Activated CD4-positive, alpha-beta T cell treated with anti-CD3 and anti-CD28 coated beads for 36 hours (primary cell): ENCODE data around the gene NMB. TPM values are rescaled to one million over a fixed set of nuclear protein-coding genes. Genes with fewer than 3 reads are reported as not detected.
A peak's percentile ranks its signal among the peaks of the same experiment; 100 is the strongest.

ENCODE experiments used
- ATAC-seq: fragments of 200-7000 bp; cut with Tn5 transposase; one replicate; pipeline ENCODE4 v1.10.0; 2021; ENCODE audit warnings: mild to moderate bottlenecking, moderate library complexity
- CTCF ChIA-PET: fragments of 350-600 bp; sonication (Branson Sonifier 250); formaldehyde crosslinking; loops from one replicate; lab custom pipeline; 2021; ENCODE audit warnings: antibody characterized with exemption; lab: Charles Lee
- POLR2A ChIA-PET: fragments of 350-600 bp; sonication (Branson Sonifier 250); formaldehyde crosslinking; loops from one replicate; lab custom pipeline; 2021; ENCODE audit warnings: antibody characterized with exemption, inconsistent platforms; lab: Charles Lee
- DNase-seq: peaks from one replicate; pipeline ENCODE4 v3.0.0-alpha.2; 2020
- H3K27ac Mint-ChIP-seq: one replicate; pipeline ENCODE4 v1.8.0; 2021; ENCODE audit warnings: mixed read lengths
- H3K27me3 Mint-ChIP-seq: one replicate; pipeline ENCODE4 v1.8.0; 2021; ENCODE audit warnings: mixed read lengths
- H3K36me3 Mint-ChIP-seq: one replicate; pipeline ENCODE4 v1.8.0; 2021; ENCODE audit warnings: low read depth, mixed read lengths
- H3K4me1 Mint-ChIP-seq: one replicate; pipeline ENCODE4 v1.8.0; 2021; ENCODE audit warnings: mixed read lengths
- H3K4me3 Mint-ChIP-seq: one replicate; pipeline ENCODE4 v1.8.0; 2021; ENCODE audit warnings: mild to moderate bottlenecking, moderate library complexity, mixed read lengths
- H3K9me3 Mint-ChIP-seq: one replicate; pipeline ENCODE4 v1.8.0; 2021; ENCODE audit warnings: low read depth, mixed read lengths
- intact Hi-C, 2 experiments: fragments of 100-400 bp; cut with DNase I in 1 of 2; cut with micrococcal nuclease in 1 of 2; formaldehyde crosslinking; loops; one replicate each; pipeline versions ENCODE4 v1.14.2 to v1.15.1; 2022 to 2024; cut with DNase I, micrococcal nuclease
- total RNA-seq, 2 experiments: library from RNA; stranded (reverse); gene quantifications; one replicate each; pipeline ENCODE4 v1.2.3, GENCODE V29; 2021

NMB gene
- total RNA-seq, 2 experiments from 2014 or later = 2.7 to 4.0 TPM

- Mint-ChIP-seq H3K4me3 (no peak overlapping the region), H3K36me3 (peaks cover 53% of the 10 kb centered on the region), H3K27me3 (no peaks in the 10 kb centered on the region), H3K9me3 (no peaks in the 10 kb centered on the region), H3K27ac (no peak overlapping the region), H3K4me1 (peaks cover 28% of the 10 kb centered on the region)
- ChIA-PET POLR2A (interaction anchor here (0.5 kb wide), 1 partner anchor 10 kb away, joined by 3 read pairs; no protein-coding TSS in a partner anchor), CTCF (interaction anchor here (0.6 kb wide), 1 partner anchor 123 kb away, joined by 3 read pairs; no protein-coding TSS in a partner anchor)
- ATAC-seq (peak; percentile 30), DNase-seq (no peak)
- intact Hi-C loops = no loop called here
Measured at GRCh38 chr15:84684092-84684491, 26.1 kb upstream of the NMB start.

GRCh38 chr15:84681831-84682230 lies 23.8 kb upstream of the NMB start:
- intact Hi-C loops = loop anchor here in 1 of 2 experiments (1.0 kb wide), 1 partner anchor 13 kb away; no protein-coding TSS in a partner anchor
- no peaks in the 10 kb centered on the region for H3K27me3 Mint-ChIP-seq
- H3K36me3 Mint-ChIP-seq = peaks cover 51% of the 10 kb centered on the region
- peak overlapping the region; percentile 77 for H3K27ac Mint-ChIP-seq
- peak; percentile 91 for ATAC-seq
- no peaks in the 10 kb centered on the region for H3K9me3 Mint-ChIP-seq
- no peak overlapping the region for H3K4me3 Mint-ChIP-seq
- DNase-seq = peak; percentile 78
- POLR2A ChIA-PET = no interaction called here
- peaks cover 27% of the 10 kb centered on the region for H3K4me1 Mint-ChIP-seq
- CTCF ChIA-PET = interaction anchor here (0.5 to 1.5 kb wide), 5 partner anchors 19 to 91 kb away, joined by 3 to 5 read pairs (median 3); no protein-coding TSS in a partner anchor

GRCh38 chr15:84671211-84671610 lies 13.2 kb upstream of the NMB start:
- peak overlapping the region; percentile 59 for H3K27ac Mint-ChIP-seq
- no peak for DNase-seq
- no peaks in the 10 kb centered on the region for H3K27me3 Mint-ChIP-seq
- ChIA-PET CTCF (interaction anchor here (0.6 to 1.6 kb wide), 3 partner anchors 27 to 87 kb away, joined by 3 to 4 read pairs (median 3); no protein-coding TSS in a partner anchor), POLR2A (no interaction called here)
- peaks cover 50% of the 10 kb centered on the region for H3K4me1 Mint-ChIP-seq
- no peak for ATAC-seq
- intact Hi-C loops = no loop called here
- H3K4me3 Mint-ChIP-seq = no peak overlapping the region
- no peaks in the 10 kb centered on the region for H3K9me3 Mint-ChIP-seq
- H3K36me3 Mint-ChIP-seq = peaks cover 48% of the 10 kb centered on the region

GRCh38 chr15:84669726-84670125 lies 11.7 kb upstream of the NMB start:
- H3K27me3 Mint-ChIP-seq = no peaks in the 10 kb centered on the region
- no peaks in the 10 kb centered on the region for H3K9me3 Mint-ChIP-seq
- ATAC-seq = peak; percentile 27
- H3K4me1 Mint-ChIP-seq = peaks cover 56% of the 10 kb centered on the region
- H3K27ac Mint-ChIP-seq = peak overlapping the region; percentile 64
- no peak overlapping the region for H3K4me3 Mint-ChIP-seq
- CTCF ChIA-PET = interaction anchor here (0.6 to 1.0 kb wide), 6 partner anchors 7 to 259 kb away, joined by 3 to 5 read pairs (median 3); no protein-coding TSS in a partner anchor
- intact Hi-C loops = loop anchor here (1.0 to 5.0 kb wide), 7 partner anchors 13 to 93 kb away; partner anchors contain the start of genes SEC11A (in 1 of the 2) and WDR73 (in 1 of the 2)
- DNase-seq = peak; percentile 77
- POLR2A ChIA-PET = interaction anchor here (0.6 kb wide), 1 partner anchor 32 kb away, joined by 6 read pairs; no protein-coding TSS in a partner anchor
- peaks cover 51% of the 10 kb centered on the region for H3K36me3 Mint-ChIP-seq

GRCh38 chr15:84668221-84668982 lies 10.4 kb upstream of the NMB start:
- CTCF ChIA-PET = interaction anchor here (1.0 to 1.3 kb wide), 2 partner anchors 9 kb away, joined by 3 to 4 read pairs; no protein-coding TSS in a partner anchor
- Mint-ChIP-seq H3K27me3 (no peaks in the 10 kb centered on the region), H3K36me3 (peaks cover 52% of the 10 kb centered on the region), H3K9me3 (no peaks in the 10 kb centered on the region), H3K27ac (peak overlapping the region; percentile 79), H3K4me1 (peaks cover 55% of the 10 kb centered on the region), H3K4me3 (no peak overlapping the region)
- intact Hi-C loops = loop anchor here (2.0 to 5.0 kb wide), 2 partner anchors 48 to 94 kb away; partner anchors contain the start of gene SEC11A (in 1 of the 2)
- no peak for DNase-seq
- POLR2A ChIA-PET = interaction anchor here (0.6 to 0.7 kb wide), 3 partner anchors 34 to 106 kb away, joined by 3 to 9 read pairs (median 5); no protein-coding TSS in a partner anchor
- no peak for ATAC-seq

- ATAC-seq (no peak), DNase-seq (no peak)
- Mint-ChIP-seq H3K4me1 (peaks cover 44% of the 10 kb centered on the region), H3K4me3 (no peak overlapping the region), H3K27me3 (no peaks in the 10 kb centered on the region), H3K9me3 (no peaks in the 10 kb centered on the region), H3K27ac (peak overlapping the region; percentile 86), H3K36me3 (peaks cover 50% of the 10 kb centered on the region)
- intact Hi-C loops = loop anchor here in 1 of 2 experiments (5.0 kb wide), 1 partner anchor 96 kb away; no protein-coding TSS in a partner anchor
- ChIA-PET CTCF (interaction anchor here (1.4 kb wide), 1 partner anchor 11 kb away, joined by 3 read pairs; no protein-coding TSS in a partner anchor), POLR2A (no interaction called here)
Measured at GRCh38 chr15:84666373-84666772, 8.4 kb upstream of the NMB start.

- ATAC-seq (no peak), DNase-seq (no peak)
- H3K9me3 Mint-ChIP-seq = no peaks in the 10 kb centered on the region
- peaks cover 26% of the 10 kb centered on the region for H3K4me1 Mint-ChIP-seq
- no peak overlapping the region for H3K4me3 Mint-ChIP-seq
- no peak overlapping the region for H3K27ac Mint-ChIP-seq
- peaks cover 17% of the 10 kb centered on the region for H3K36me3 Mint-ChIP-seq
- no peaks in the 10 kb centered on the region for H3K27me3 Mint-ChIP-seq
- intact Hi-C loops = no loop called here
- POLR2A ChIA-PET = no interaction called here
- CTCF ChIA-PET = interaction anchor here (1.2 kb wide), 1 partner anchor 12 kb away, joined by 3 read pairs; no protein-coding TSS in a partner anchor
Measured at GRCh38 chr15:84661001-84661400, 3.0 kb upstream of the NMB start.

- ChIA-PET POLR2A (interaction anchor here (1.1 kb wide), 1 partner anchor 56 kb away, joined by 3 read pairs; no protein-coding TSS in a partner anchor), CTCF (interaction anchor here (0.5 to 1.1 kb wide), 7 partner anchors 8 to 320 kb away, joined by 3 to 4 read pairs (median 3); no protein-coding TSS in a partner anchor)
- H3K27ac Mint-ChIP-seq = no peak overlapping the region
- H3K4me1 Mint-ChIP-seq = peaks cover 22% of the 10 kb centered on the region
- no peaks in the 10 kb centered on the region for H3K9me3 Mint-ChIP-seq
- ATAC-seq = no peak
- no peaks in the 10 kb centered on the region for H3K27me3 Mint-ChIP-seq
- H3K4me3 Mint-ChIP-seq = no peak overlapping the region
- DNase-seq = no peak
- H3K36me3 Mint-ChIP-seq = peaks cover 10% of the 10 kb centered on the region
- intact Hi-C loops = no loop called here
Measured at GRCh38 chr15:84659904-84660781, 2.1 kb upstream of the NMB start.

- intact Hi-C loops = loop anchor here in 1 of 2 experiments (1.0 kb wide), 4 partner anchors 57 to 89 kb away; partner anchors contain the start of genes SEC11A and ZNF592
- peaks cover 27% of the 10 kb centered on the region for H3K4me1 Mint-ChIP-seq
- no peaks in the 10 kb centered on the region for H3K9me3 Mint-ChIP-seq
- DNase-seq = no peak
- H3K27ac Mint-ChIP-seq = peak overlapping the region; percentile 37
- ChIA-PET POLR2A (interaction anchor here (0.6 to 1.0 kb wide), 4 partner anchors 54 to 116 kb away, joined by 3 to 4 read pairs (median 3); partner anchors contain the start of gene SEC11A), CTCF (interaction anchor here (0.6 to 1.3 kb wide), 13 partner anchors 9 to 321 kb away, joined by 3 to 6 read pairs (median 3); no protein-coding TSS in a partner anchor)
- H3K4me3 Mint-ChIP-seq = peak overlapping the region; percentile 65
- peaks cover 1% of the 10 kb centered on the region for H3K36me3 Mint-ChIP-seq
- no peak for ATAC-seq
- H3K27me3 Mint-ChIP-seq = no peaks in the 10 kb centered on the region
Measured at GRCh38 chr15:84658788-84659411, 901 bp upstream of the NMB start.

- Mint-ChIP-seq H3K4me1 (peaks cover 34% of the 10 kb centered on the region), H3K27ac (peak overlapping the region; percentile 66), H3K4me3 (peak overlapping the region; percentile 69), H3K27me3 (no peaks in the 10 kb centered on the region), H3K9me3 (no peaks in the 10 kb centered on the region), H3K36me3 (peaks cover 3% of the 10 kb centered on the region)
- CTCF ChIA-PET = interaction anchor here (0.7 to 2.0 kb wide), 3 partner anchors 22 to 310 kb away, joined by 3 to 4 read pairs (median 4); no protein-coding TSS in a partner anchor
- intact Hi-C loops = loop anchor here in 1 of 2 experiments (1.0 kb wide), 4 partner anchors 59 to 91 kb away; partner anchors contain the start of genes SEC11A and ZNF592
- POLR2A ChIA-PET = no interaction called here
- ATAC-seq (no peak), DNase-seq (no peak)
Measured at GRCh38 chr15:84657748-84658079, 285 bp downstream of the NMB start.
